Central memory CD4-positive, alpha-beta T cell (primary cell): Measurements from ENCODE around the gene ZPBP2.
"Not testable (repeated sequence)": the region's sequence is repeated elsewhere in the genome, so short reads cannot be mapped to it uniquely, and the experiment has no call there.

Source experiments
- DNase-seq: peaks from one replicate; pipeline ENCODE4 v3.0.0; 2022
- total RNA-seq, 3 experiments: gene quantifications; one replicate each; lab custom pipeline; 2026; lab: John Stamatoyannopoulos, UW

The ZPBP2 gene, protein sequence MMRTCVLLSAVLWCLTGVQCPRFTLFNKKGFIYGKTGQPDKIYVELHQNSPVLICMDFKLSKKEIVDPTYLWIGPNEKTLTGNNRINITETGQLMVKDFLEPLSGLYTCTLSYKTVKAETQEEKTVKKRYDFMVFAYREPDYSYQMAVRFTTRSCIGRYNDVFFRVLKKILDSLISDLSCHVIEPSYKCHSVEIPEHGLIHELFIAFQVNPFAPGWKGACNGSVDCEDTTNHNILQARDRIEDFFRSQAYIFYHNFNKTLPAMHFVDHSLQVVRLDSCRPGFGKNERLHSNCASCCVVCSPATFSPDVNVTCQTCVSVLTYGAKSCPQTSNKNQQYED
- 0.33 to 1.2 (median 0.49) reads per million in 3 experiments for total RNA-seq

DNA sequence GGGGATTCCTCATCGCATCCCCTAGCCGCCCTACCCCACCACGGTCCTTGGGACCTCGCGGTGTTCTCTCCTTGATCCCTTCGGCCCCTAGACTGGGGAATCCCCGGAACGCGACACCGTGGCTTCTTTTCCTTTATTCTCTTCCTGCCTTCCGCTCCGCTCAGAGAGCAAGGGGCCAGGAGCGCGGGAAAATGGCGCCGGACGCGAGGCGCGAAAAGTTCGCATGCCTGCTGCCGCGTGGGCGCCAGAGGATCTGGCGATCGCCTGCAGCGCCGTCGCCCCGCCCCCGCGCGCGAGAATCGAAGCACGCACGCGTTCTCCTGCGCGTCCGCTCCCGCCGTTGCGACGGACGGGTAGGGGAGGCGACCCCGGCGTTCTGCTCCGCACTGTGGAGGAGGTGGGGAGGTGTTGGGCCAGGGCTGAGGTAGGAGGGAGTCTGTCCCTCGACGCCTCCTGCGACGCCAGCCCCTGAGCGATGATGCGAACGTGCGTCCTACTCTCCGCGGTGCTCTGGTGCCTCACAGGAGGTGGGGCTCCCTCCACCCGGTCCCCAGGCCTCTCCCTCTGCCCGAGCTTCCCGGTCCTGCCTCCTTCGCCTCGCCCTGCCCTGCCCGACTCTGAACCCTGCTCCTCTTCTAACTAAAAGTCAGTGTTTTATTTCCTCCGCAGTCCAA lies at the start of gene ZPBP2:
Gene ZPBP2 (plus strand): TSS at position 323 of the 674 bp plus-strand sequence. CDS start 153 bp downstream, at position 476.
- no peak for DNase-seq

DNA sequence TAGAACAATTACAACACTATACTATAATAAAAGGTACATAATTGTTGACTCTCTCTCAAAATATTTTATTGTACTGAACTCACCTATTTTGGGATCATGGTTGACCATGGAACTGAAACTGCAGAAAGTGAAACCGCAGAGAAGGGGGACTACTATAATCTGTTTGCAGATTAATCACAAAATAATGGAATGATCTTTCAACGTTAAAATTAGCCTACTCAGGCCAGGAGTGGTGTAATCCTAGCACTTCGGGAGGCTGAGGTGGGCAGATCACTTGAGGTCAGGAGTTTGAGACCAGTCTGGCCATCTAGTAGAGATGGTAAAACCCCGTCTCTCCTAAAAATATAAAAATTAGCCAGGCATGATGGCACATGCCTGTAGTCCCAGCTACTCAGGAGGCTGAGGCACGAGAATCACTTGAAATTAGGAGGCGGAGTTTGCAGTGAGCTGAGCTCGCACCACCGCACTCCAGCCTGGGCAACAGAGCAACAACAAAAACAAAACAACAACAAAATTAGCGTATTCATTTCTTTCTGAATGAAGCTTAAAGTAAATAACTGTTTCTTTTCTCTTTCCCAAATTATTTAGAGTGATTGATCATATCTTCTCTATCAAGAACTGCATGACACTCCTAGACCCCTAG lies 49.5 kb upstream of the ZPBP2 start:
- peak; percentile 40 for DNase-seq

DNA sequence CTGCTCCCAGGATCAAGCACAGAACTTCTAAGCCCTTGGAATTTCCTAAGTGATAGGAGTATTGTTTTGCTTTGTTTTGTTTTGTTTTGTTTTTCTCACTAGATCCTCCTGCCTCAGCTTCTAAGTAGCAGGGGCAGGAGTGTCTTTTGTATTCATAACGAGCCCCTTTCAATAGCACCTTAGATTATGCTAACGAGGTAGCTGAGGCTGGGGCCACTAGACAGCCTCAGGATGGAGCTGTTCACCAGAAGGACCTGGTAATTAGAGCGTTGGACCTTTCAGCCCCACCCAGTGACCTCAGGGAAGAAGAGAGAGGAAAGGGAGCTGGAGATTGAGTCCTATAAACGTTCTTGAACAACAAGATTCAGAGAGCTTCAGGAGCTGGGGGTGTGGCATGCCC lies 47.5 kb upstream of the ZPBP2 start:
- no peak for DNase-seq

DNA sequence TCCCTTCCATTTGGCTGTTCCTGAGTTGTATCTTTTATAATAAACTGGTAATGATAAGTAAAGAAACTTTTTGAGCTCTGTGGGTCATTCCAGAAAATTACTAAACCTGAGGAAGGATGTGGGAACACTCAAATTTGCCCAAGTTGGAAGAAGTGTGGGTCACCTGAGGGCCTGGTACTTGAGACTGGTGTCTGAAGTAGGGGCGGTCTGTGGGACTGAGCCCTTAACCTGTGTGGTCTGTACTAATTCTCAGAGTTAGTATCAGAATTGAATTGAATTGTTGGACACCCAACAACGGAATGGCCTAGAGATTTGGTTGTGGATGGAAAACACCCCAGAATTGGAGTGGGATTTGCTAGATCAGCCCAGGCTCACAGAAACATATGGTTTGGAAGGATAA lies 47.0 kb upstream of the ZPBP2 start:
- no peak for DNase-seq

DNA sequence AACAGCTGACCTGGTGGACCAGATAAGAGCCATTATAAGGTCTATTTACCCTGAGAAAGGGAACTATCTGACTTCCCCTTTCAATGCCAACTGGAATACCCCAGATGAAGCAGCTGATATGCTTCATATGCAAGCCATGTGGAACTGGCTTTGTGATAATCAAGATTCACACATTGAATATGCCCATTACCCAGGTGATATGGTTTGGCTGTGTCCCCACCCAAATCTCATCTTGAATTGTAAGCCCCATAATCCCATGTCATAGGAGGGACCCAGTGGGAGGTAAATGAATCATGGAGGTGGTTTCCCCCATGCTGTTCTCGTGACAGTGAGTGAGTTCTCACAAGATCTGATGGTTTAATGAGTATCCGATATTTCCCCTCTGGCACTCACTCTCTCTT lies 46.0 kb upstream of the ZPBP2 start:
- no peak for DNase-seq

DNA sequence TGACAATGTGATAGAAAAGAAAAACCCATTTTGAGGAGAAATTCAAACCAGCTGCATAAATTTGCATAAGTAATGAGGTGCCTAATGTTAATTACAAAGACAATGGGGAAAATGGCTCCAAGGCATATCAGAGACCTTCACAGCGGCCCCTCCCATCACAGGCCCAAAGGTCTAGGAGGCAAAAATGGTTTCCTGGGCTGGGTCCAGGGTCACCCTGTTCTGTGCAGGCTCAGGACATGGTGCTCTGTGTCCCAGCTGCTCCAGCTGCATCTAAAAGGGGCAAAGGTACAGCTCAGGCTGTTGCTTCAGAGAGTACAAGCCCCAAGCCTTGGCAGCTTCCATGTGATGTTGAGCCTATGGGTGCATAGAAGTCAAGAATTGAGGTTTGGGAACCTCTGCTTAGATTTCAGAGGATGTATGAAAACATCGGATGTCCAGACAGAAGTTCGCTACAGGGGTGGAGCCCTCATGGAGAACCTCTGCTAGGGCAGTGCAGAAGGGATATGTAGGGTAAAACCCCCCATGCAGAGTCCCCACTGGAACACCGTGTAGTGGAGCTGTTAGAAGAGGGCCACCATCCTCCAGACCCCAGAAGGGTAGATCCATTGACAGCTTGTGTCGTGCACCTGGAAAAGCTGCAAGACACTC lies 44.5 kb upstream of the ZPBP2 start:
- no peak for DNase-seq

DNA sequence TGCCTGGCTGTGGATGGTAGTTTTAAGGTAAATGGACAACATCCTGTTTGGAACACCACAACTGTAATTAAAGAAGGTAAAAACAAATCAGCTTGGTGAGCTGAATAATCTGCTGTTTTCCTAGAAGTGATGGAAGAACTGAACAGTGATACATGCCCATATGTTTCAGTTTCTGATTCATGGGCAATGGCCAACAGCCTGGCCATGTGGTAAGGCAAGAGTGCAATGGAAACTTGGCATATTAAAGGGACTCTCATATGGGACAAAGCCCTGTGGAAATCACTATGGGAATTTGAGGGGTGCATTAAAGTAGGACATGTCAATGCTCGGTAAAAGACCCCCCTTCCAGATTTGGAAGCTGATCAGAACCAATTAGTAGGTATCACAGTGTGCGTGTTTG lies 41.7 kb upstream of the ZPBP2 start:
- no peak for DNase-seq

DNA sequence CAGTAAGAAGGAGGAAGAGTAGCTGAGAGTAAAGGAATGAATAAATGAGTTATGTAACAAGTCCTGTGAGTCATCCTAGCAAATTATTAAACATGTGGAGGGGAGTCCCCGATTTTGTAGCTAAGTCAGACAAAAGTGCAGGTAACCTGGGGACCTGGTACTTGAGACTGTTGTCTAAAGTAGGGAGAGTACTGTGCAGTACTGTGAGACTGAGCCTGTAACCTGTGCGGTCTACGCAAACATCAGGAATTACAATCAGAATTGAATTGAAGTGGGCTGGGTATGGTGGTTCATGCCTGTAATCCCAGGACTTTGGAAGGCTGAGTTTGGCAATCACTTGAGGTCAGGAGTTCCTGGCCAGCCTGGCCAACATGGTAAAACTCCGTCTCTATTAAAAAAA lies 39.6 kb upstream of the ZPBP2 start:
- DNase-seq = no peak

DNA sequence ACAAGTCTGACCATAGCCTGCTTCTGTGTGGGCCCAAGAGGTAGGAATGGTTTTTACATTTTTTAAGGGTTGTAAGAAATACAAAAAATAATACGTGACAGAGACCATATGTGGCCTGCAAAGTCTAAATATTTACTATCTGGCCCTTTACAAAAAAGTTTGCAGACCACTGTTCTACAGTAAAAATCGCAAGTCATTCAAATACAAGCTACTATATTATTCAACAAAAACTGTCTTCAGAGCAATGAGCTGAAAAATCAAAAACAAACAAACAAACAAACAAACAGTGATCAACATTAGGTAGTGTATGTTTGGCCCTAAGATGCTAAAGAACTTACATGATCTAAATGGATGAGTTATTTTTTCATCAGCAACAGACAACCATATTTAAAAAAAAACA lies 36.4 kb upstream of the ZPBP2 start:
- no peak for DNase-seq

DNA sequence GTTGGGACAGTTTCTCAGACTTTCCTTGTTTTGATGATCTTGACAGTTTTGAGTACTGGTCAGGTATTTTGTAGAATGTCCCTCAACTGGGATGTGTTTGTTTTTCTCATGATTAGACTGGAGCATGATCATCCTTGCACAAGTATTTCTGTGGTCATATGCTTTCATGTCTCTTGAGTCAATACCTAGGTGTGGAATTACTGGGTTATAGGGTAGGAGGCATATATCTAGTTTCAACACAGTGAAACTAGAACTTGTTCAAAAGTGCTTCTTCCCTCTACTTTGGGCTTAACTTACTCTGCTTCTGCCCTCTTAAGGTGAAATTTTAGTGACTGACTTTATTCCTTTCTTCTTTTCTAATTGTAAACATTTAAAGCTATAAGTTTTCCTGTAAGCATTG lies 34.0 kb upstream of the ZPBP2 start:
- no peak for DNase-seq

DNA sequence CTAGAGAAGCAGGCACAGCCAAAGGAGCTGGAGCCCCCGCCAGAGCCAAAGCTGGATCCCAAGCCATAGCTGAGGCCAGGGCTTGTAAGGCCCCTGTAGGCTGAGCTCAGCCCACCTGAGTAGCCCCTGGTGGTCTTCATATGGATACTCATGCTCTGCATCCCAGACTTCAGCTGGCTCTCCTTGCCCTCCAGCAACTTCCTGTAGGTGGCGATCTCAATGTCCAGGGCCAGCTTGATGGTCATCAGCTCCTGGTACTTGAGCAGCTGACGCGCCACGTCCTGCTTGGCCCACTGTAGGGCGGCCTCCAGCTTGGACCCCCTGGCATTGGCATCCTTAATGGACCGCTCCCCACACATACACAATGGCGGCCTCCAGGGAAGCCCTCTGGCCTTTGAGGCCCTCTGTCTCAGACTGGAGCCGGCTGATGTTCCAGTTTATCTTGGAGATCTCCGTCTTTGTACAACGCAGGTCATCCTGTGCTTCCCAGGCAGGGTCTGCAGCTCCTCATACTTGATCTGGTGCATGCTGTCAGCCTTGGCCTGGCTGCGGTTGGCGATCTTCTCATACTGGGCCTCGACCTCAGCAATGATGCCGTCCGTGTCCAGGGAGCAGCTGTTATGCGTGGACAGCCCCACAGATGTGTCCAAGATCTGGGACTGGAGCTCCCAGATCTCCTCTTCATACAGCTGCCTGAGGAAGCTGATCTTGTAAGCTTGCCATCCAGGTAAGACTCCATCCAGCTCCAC lies 32.8 kb upstream of the ZPBP2 start:
- DNase-seq = no peak

DNA sequence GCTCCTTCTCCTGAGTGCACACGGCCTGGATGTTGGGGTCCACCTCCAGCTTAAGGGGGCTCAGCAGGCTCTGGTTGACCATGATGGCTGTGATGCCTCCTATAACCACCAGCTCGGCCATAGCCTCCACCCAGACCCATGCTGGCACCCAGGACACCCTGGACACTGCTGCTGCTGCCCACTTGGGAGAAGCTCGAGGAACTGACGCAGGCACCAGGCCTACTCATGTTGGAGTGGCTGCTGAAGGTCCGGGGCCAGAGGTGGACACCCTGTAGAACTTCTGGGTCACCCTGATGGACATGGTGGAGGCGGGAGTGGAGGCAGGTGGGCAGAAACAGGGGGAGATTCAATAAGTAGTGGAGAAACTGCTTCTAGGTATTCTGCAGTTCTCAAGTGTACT lies 31.9 kb upstream of the ZPBP2 start:
- DNase-seq = no peak

DNA sequence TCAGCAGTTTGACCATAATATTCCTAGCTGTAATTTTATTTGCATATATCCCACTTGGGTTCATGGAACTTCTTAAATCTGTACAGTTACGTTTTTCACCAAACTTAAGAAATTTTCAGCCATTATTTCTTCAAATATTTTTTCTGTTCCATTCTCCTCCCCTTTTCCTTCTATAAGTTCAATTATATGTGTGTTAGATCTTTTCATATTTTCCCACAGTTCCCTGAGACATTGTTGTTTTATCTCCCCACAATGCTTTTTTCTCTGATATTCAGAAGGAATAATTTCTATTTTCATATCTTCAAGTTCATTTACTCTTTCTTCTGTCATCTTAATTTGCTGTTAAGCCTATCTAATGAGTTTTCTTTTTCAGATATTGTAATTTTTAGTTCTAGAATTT lies 29.9 kb upstream of the ZPBP2 start:
- DNase-seq = no peak

DNA sequence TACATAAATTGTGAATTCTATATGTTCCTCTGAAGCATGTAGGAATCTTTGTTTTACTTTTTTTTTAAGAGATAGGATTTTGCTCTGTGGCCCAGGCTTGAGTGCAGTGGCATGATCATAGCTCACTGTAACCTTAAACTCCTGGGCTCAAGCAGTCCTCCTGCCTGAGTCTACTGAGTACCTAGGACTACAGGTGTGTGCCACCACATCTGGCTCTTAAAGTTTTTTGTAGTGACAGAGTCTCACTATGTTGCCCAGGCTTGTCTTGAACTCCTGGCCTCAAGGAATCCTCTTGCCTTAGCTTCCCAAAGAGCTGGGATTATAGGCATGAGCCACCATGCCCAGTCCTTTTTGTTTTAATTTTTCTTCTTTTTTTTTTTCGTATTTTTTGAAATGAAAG lies 29.2 kb upstream of the ZPBP2 start:
- no peak for DNase-seq

DNA sequence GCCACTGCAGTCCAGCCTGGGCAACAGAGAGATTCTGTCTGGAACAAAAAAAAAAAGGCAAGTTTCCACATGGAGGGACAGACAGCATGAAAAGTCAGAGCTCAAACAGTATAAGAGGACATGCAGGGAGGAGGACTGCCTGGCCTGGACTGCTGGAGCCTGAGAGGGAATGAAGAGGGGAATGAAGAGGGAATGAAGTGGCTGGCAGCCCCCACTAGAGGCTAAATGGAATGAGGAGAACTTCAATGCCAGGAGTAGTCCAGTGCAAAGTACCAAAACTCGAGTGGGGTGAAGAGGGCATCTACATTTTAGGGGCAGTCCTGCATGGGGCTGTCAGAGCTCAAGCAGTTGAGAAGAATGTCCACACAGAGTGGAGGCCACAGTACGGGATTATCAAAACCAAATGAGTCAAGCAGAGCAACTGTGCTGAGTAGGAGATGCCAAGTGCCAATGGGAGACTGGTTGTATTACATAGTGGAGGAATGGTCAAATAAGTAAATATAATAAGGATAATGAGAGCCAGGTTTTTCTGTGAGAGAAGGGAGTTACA lies 26.8 kb upstream of the ZPBP2 start:
- DNase-seq = no peak

DNA sequence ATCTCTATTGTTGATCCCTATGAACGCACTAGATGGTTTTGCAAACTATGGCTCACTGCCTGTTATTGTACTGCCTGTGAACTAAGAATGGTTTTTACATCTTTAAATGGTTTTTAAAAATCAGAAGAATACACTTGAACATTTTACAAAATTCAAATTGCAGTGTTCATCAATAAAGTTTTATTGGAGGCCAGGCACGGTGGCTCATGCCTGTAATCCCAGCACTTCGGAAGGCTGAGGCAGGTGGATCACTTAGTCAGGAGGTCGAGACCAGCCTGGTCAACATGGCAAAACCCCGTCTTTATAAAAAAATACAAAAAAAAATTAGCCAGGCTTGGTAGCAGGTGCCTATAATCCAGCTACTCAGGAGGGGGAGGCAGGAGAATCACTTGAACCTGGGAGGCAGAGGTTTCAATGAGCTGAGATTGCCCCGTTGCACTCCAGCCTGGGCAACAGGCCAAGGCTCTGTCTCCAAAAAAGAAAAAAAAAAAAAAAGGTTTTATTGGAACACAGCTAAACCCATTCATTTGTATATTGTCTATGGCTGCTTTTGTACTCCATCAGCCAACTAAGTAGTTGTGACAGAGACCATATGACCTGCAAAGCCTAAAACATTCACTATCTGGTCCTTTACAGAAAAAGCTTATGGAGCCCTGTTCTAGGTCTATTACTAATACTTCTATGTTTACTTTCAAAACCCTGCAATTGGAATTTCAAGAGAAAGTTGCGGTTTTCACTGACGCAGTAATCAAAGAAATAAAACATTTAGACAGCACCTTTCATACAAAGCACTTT lies 22.8 kb upstream of the ZPBP2 start:
- no peak for DNase-seq

DNA sequence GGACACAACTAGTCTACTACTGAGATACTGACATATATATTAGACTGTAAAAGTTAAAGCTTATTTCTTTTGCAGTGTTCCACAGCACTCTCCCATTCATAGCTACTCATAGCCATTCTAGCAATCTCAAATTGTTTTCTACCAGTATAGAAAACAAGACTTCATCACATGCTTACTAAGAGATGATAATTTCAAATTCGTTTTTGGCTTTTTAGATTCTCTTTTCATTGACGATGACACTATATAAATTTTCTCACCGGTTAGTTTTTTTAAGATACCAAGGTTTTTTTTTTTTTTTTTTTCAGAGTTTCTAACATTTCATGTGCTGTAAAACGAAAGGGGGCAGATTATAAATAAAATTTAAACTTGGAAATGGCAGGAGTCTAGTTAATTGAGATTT lies 21.8 kb upstream of the ZPBP2 start:
- DNase-seq = no peak

DNA sequence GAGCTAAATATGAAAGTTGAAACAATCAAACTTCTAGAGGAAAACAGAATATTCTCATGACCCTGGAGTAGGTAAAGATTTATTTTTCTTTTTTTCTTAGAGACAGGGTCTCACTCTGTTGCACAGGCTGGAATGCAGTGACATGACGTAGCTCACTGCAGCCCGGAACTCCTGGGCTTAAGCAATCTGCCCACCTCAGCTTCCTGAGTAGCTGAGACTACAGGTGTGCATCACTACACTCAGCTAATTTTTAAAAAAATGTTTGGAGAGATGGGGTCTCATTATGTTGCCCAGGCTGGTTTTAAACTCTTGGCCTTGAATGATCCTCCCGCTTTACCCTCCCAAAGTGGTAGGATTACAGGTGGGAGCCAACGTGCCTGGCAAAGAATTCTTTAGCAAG lies 19.4 kb upstream of the ZPBP2 start:
- no peak for DNase-seq

DNA sequence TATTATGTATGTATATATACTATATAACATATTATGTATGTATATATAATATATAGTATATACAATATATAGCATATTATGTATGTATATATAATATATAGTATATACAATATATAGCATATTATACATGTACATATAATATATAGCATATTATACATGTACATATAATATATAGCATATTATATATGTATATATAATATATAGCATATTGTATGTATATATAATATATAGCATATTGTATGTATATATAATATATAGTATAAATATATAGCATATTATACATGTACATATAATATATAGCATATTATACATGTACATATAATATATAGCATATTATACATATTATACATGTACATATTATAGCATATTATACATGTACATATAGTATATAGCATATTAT lies 17.8 kb upstream of the ZPBP2 start:
- not testable (repeated sequence) for DNase-seq

DNA sequence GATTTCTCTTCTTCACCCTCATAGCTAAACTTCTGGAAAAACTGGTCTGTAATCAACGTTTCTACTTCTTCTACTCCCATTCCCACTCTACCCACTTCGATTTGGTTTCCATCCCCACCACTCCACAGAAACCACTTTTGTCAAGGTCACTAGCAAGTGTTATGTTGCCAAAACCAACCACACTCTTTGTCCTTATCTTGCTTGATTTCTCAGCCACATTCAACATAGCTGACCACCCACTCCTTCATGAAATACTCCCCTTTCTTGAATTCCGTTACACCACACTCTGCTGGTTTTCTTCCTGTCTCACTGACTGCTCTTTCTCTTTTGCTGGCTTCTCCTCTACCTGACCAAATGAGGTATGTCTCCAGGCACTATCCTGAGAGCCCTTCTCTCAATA lies 15.8 kb upstream of the ZPBP2 start:
- no peak for DNase-seq

DNA sequence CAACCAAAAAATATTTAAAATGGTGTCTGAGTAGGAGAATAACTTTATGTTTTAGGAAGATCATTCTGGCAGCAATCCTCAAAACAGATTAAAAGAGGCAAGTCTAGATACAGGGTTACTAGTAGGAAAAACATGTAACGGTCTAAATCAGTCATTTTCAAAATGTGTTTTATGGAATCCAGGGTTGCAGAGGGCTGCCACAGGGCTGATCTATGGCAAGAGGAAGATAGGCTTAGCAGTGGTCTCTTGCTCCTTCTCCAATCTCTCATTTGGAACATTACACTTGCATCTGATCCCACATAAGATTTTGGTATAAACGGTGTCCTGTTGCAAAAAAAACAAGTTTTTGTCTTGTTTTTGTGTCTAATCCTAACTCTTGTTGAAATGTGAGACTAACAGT lies 13.1 kb upstream of the ZPBP2 start:
- no peak for DNase-seq
